ENCODE data around the gene INPP5D. TPM values are rescaled to one million over a fixed set of nuclear protein-coding genes. Genes with fewer than 3 reads are reported as not detected.
A peak's percentile ranks its signal among the peaks of the same experiment; 100 is the strongest.

Gene INPP5D
- total RNA-seq, 1 donor from 2014 or later, result 33.4 TPM

DNA sequence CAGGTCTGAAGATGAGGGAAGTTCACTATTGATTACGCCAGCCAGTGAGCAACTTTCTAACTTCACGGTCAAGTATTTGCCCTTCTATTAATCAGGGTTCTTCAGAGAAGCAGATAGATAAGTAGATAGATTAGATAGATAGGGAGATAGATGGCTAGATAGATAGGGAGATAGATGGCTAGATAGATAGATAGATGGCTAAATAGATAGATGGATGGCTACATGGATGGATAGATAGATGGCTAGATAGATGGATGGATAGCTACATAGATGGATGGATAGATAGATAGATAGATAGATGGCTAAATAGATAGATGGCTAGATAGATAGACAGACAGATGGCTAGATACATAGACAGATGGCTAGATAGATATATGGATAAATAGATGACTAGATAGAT lies 4.8 kb upstream of the INPP5D start:
- no peak for DNase-seq (ENCODE audit: extremely low spot score in 2 of 2)
- H3K27ac ChIP-seq, result no peak overlapping the region
- no peaks in the 10 kb centered on the region for H3K9me3 ChIP-seq
- intact Hi-C loops (cut with DNase I), result no loop called here
- no peak overlapping the region for H3K4me3 ChIP-seq
- peaks cover 13% of the 10 kb centered on the region for H3K4me1 ChIP-seq
- H3K36me3 ChIP-seq, result no peaks in the 10 kb centered on the region
- no peaks in the 10 kb centered on the region for H3K27me3 ChIP-seq
- TF ChIP-seq POLR2A (IDR thresholded peaks at IDR 0.05) (no peak), CTCF (IDR thresholded peaks at IDR 0.05) (no peak), POLR2AphosphoS5 (IDR thresholded peaks at IDR 0.05; ENCODE audit: insufficient read depth in 1 of 2, low read depth in 1 of 2) (no peak)

DNA sequence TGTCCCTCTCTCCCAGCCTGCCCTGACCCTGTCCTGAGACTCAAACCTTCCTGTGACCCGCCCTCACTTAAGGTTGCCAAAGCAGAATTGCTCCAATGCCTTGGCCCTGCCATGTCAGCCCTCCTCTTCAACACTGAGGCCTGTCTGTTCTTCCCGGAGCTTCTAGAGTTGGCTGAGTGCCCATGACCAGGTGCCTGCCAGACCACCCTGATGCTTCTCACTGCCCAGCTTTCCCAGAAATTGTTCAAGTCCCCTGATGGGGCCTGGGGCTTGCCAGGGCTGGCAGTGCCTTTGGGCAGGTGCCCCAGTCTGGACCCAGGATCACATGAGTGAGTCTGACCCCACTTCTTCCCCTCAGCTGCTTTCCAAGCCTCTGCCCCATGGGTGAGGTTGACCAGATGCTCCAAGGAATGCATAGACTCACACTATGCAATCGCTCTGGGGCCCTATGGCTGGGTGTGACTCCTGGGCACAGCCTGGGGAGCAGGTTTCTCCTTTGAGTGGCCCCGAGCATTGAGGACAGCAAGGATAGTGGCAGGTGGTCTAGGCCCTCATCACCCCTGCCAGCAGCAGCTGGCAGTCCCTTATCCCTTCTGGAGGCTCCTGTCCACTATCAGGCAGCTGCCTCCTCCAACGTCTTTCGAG lies 3.1 kb upstream of the INPP5D start:
- intact Hi-C loops (cut with DNase I), result no loop called here
- H3K4me1 ChIP-seq, result peaks cover 6% of the 10 kb centered on the region
- no peak for DNase-seq (ENCODE audit: extremely low spot score in 2 of 2)
- no peak for TF ChIP-seq POLR2A (IDR thresholded peaks at IDR 0.05)
- TF ChIP-seq CTCF (IDR thresholded peaks at IDR 0.05), result no peak
- no peak for TF ChIP-seq POLR2AphosphoS5 (IDR thresholded peaks at IDR 0.05; ENCODE audit: insufficient read depth in 1 of 2, low read depth in 1 of 2)
- H3K27ac ChIP-seq, result no peak overlapping the region
- H3K4me3 ChIP-seq, result no peak overlapping the region
- H3K9me3 ChIP-seq, result no peaks in the 10 kb centered on the region
- no peaks in the 10 kb centered on the region for H3K36me3 ChIP-seq
- no peaks in the 10 kb centered on the region for H3K27me3 ChIP-seq

DNA sequence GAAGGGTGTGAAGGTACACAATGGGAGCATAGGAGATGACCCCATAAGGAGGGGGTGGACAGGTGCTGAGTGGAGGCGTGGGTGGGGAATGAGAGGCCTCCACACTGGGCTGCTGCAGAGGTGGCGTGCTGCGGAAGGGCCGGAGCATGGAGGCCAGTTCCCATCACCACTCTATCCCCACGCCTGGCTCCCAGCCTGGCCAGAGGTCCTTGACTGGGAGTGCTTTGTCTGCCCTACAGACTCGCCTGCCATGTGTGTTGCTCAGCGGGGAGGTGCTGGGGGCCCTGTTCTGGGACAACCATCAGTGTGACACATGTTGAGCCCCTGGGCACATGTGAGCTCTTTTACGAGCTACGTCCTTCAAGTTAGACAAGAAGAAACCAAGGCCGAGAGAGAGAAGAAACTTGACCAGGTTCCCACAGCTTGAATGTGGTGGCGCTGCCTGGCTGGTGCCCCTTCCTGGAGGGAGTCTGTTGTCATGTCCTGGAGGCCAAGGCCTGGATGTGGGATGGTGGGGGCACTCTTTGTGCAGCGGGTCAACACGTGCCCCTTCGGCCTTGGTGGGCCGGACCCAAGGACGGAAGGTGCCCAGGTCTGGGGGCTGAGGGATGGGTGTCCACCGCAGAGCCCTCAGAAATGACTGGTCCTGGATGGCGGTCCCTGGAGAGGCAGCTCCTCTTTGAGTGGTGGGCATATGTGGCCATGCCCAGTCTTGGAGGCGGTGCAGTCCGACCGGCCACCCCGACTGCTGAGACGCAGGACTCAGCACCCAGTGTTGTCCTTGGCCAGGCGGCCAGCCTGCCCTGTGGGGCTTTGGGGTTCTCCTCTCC lies 1.2 kb upstream of the INPP5D start:
- TF ChIP-seq POLR2A (IDR thresholded peaks at IDR 0.05) (no peak), POLR2AphosphoS5 (IDR thresholded peaks at IDR 0.05; ENCODE audit: insufficient read depth in 1 of 2, low read depth in 1 of 2) (no peak), CTCF (IDR thresholded peaks at IDR 0.05) (no peak)
- Histone ChIP-seq H3K4me1 (peaks cover 4% of the 10 kb centered on the region), H3K27me3 (no peaks in the 10 kb centered on the region), H3K4me3 (no peak overlapping the region), H3K9me3 (no peaks in the 10 kb centered on the region), H3K36me3 (no peaks in the 10 kb centered on the region), H3K27ac (peak overlapping the region; percentile 58)
- no peak for DNase-seq (ENCODE audit: extremely low spot score in 2 of 2)
- intact Hi-C loops (cut with DNase I), result no loop called here

GRCh38 chr2:233059547-233059796 lies 670 bp upstream of the INPP5D start:
- H3K36me3 ChIP-seq, result no peaks in the 10 kb centered on the region
- peaks cover 4% of the 10 kb centered on the region for H3K4me1 ChIP-seq
- H3K27me3 ChIP-seq, result no peaks in the 10 kb centered on the region
- no peak overlapping the region for H3K4me3 ChIP-seq
- no peak for DNase-seq (ENCODE audit: extremely low spot score in 2 of 2)
- intact Hi-C loops (cut with DNase I), result no loop called here
- peak overlapping the region; percentile 58 for H3K27ac ChIP-seq
- TF ChIP-seq POLR2AphosphoS5 (IDR thresholded peaks at IDR 0.05; ENCODE audit: insufficient read depth in 1 of 2, low read depth in 1 of 2) (no peak), CTCF (IDR thresholded peaks at IDR 0.05) (no peak), POLR2A (IDR thresholded peaks at IDR 0.05) (no peak)
- H3K9me3 ChIP-seq, result no peaks in the 10 kb centered on the region

DNA sequence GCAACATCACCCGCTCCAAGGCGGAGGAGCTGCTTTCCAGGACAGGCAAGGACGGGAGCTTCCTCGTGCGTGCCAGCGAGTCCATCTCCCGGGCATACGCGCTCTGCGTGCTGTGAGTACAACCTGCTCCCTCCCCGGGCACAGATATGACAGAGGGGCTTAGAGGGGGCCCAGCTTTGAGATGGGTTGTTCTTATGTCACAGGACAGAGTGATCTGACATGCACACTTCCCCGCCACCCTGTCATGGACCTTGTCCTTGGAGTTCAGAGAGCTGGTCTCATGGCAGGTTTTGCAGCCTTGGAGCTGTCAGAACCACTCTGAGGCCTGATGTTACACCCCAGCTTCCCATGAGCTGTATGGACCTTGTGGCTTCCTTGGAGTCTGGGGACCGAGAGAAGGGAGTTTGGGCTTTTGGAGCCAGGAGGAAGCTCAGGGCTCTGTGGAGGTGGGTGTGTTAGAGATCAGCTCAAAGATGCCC lies 398 bp downstream of the INPP5D start:
- no peaks in the 10 kb centered on the region for H3K9me3 ChIP-seq
- H3K4me1 ChIP-seq, result peaks cover 6% of the 10 kb centered on the region
- peak in 1 of 2 donors; percentile 81 for DNase-seq (ENCODE audit: extremely low spot score in 2 of 2)
- H3K36me3 ChIP-seq, result no peaks in the 10 kb centered on the region
- intact Hi-C loops (cut with DNase I), result no loop called here
- peak overlapping the region; percentile 14 for H3K27ac ChIP-seq
- TF ChIP-seq CTCF (IDR thresholded peaks at IDR 0.05), result no peak
- TF ChIP-seq POLR2AphosphoS5 (IDR thresholded peaks at IDR 0.05; ENCODE audit: insufficient read depth in 1 of 2, low read depth in 1 of 2), result no peak
- no peak for TF ChIP-seq POLR2A (IDR thresholded peaks at IDR 0.05)
- peak overlapping the region; percentile 36 to 39 for H3K4me3 ChIP-seq
- H3K27me3 ChIP-seq, result no peaks in the 10 kb centered on the region
